ENCODE data around the gene SYNJ2.

DNA sequence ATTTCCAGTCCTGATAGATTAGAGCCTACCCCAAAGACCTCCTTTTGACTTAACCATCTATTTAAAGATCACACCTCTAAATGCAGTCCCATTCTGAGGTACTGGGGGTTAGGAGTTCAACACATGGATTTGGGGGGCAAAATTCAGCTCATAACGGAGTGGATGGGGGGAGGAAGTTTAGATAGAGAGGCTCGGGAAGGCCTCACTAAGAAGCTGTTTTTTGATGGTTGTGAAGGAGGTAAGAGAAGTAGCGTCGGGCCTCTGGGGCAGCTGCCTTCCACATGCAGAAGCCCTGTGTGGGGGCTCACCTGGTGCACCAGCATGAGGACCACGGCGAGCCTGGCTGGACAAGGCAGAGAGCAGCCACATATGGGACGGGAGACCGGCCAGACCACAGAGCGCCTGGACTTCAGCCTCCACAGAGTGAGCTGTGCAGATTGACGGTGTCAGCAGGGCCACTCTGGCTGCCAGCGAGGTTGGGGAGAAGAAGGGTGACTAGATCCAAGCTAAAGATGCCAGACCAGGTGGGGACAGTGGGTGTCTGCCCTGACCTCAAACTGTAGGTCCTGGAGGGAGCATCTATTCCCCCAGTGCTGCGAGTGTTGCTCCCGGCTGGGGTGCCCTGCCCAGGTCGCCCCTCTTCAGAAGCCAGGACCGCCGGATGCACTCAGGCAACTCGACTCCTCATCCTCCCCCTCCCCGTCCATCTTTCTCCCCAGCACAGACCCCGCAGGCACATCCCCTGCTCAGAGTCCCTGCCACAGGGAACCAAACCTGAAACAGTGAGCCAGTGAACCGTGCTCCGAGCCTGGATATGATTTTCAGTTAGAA, 5.1 kb upstream of the SYNJ2 start:
- TF ChIP-seq, protein P1, sequence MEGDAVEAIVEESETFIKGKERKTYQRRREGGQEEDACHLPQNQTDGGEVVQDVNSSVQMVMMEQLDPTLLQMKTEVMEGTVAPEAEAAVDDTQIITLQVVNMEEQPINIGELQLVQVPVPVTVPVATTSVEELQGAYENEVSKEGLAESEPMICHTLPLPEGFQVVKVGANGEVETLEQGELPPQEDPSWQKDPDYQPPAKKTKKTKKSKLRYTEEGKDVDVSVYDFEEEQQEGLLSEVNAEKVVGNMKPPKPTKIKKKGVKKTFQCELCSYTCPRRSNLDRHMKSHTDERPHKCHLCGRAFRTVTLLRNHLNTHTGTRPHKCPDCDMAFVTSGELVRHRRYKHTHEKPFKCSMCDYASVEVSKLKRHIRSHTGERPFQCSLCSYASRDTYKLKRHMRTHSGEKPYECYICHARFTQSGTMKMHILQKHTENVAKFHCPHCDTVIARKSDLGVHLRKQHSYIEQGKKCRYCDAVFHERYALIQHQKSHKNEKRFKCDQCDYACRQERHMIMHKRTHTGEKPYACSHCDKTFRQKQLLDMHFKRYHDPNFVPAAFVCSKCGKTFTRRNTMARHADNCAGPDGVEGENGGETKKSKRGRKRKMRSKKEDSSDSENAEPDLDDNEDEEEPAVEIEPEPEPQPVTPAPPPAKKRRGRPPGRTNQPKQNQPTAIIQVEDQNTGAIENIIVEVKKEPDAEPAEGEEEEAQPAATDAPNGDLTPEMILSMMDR (IDR thresholded peaks at IDR 0.05; ENCODE audit: low read length), result no peak
- no peak for TF ChIP-seq EZH2 (optimal IDR thresholded peaks at IDR 0.05; ENCODE audit: low read depth, low read length)

Measured in MM.1S (cell line).